GM23248 (cell line): ENCODE measurements around the gene TARBP1.
"Not testable (repeated sequence)": the region's sequence is repeated elsewhere in the genome, so short reads cannot be mapped to it uniquely, and the experiment has no call there.

Experiments
- EZH2 ChIP-seq: fragments of 200-600 bp; sonication (generic); IDR thresholded peaks from 2 replicates; pipeline ENCODE4 v1.6.1; 2018; ENCODE audit warnings: antibody characterized with exemption, mild to moderate bottlenecking; ENCODE audit not compliant: insufficient read depth, poor library complexity, severe bottlenecking
- EZH2phosphoT487 ChIP-seq: fragments of 200-600 bp; sonication (generic); IDR thresholded peaks from 2 replicates; pipeline ENCODE4 v1.6.1; 2018; ENCODE audit warnings: antibody characterized with exemption, moderate library complexity, mild to moderate bottlenecking, low read depth; ENCODE audit not compliant: insufficient read depth

GRCh38 chr1:234356615-234357269, 122.2 kb downstream of the TARBP1 start:
- TF ChIP-seq EZH2, EZH2phosphoT487: not testable (repeated sequence)
